Muscle layer of colon (tissue), 2 donors: ENCODE measurements around the gene APOA4.

Experiments
- H3K27ac ChIP-seq: one replicate; pipeline ENCODE4 v1.7.0; 2013; ENCODE audit warnings: low read depth, mild to moderate bottlenecking, low read length, moderate library complexity
- H3K27me3 ChIP-seq, 2 donors: one replicate each; pipeline ENCODE4 v1.7.0; 2013; ENCODE audit warnings: low read length in 2 of 2, mild to moderate bottlenecking in 2 of 2; ENCODE audit not compliant: insufficient read depth in 2 of 2, control insufficient read depth in 1 of 2
- H3K36me3 ChIP-seq: one replicate; pipeline ENCODE4 v1.7.0; 2013; ENCODE audit warnings: mild to moderate bottlenecking, low read length; ENCODE audit not compliant: insufficient read depth
- H3K4me1 ChIP-seq: one replicate; pipeline ENCODE4 v1.7.0; 2013; ENCODE audit warnings: mild to moderate bottlenecking, low read length; ENCODE audit not compliant: insufficient read depth
- H3K4me3 ChIP-seq, 2 donors: one replicate each; pipeline ENCODE4 v1.7.0; 2013; ENCODE audit warnings: low read length in 2 of 2, low read depth in 1 of 2, mild to moderate bottlenecking in 1 of 2, moderate library complexity in 1 of 2
- H3K9ac ChIP-seq: one replicate; pipeline ENCODE4 v1.7.0; 2013; ENCODE audit warnings: low read length
- H3K9me3 ChIP-seq: one replicate; pipeline ENCODE4 v1.7.0; 2013; ENCODE audit warnings: mild to moderate bottlenecking, low read length
- donor health status: abdominal sarcoma.
- donor health status: Adenocarcinoma of cecum.

APOA4 gene

GRCh38 chr11:116792869-116793771 lies 30.0 kb downstream of the APOA4 start:
- no peaks in the 10 kb centered on the region for H3K9me3 ChIP-seq
- no peak overlapping the region for H3K4me3 ChIP-seq
- no peaks in the 10 kb centered on the region for H3K36me3 ChIP-seq
- no peak overlapping the region for H3K9ac ChIP-seq
- no peak overlapping the region for H3K27ac ChIP-seq
- H3K4me1 ChIP-seq = peaks cover 7% of the 10 kb centered on the region
- H3K27me3 ChIP-seq = no peaks in the 10 kb centered on the region

GRCh38 chr11:116792144-116792868 lies 30.8 kb downstream of the APOA4 start:
- no peak overlapping the region for H3K9ac ChIP-seq
- H3K9me3 ChIP-seq = no peaks in the 10 kb centered on the region
- H3K27ac ChIP-seq = no peak overlapping the region
- H3K4me3 ChIP-seq = no peak overlapping the region
- peaks cover 8% of the 10 kb centered on the region for H3K4me1 ChIP-seq
- no peaks in the 10 kb centered on the region for H3K27me3 ChIP-seq
- no peaks in the 10 kb centered on the region for H3K36me3 ChIP-seq

GRCh38 chr11:116791813-116792143 lies 31.3 kb downstream of the APOA4 start, which contains the start of gene APOA5:
Gene APOA5, minus strand, starts transcription at chr11:116791879. Its CDS starts 19 bp downstream, at chr11:116791860.
- no peaks in the 10 kb centered on the region for H3K36me3 ChIP-seq
- H3K4me1 ChIP-seq = peaks cover 14% of the 10 kb centered on the region
- no peak within 1 kb of the TSS for H3K9ac ChIP-seq
- no peaks in the 10 kb centered on the region for H3K27me3 ChIP-seq
- H3K9me3 ChIP-seq = no peaks in the 10 kb centered on the region
- H3K4me3 ChIP-seq = peak within 1 kb of the TSS in 1 of 2 donors; percentile 22
- H3K27ac ChIP-seq = no peak within 1 kb of the TSS

DNA sequence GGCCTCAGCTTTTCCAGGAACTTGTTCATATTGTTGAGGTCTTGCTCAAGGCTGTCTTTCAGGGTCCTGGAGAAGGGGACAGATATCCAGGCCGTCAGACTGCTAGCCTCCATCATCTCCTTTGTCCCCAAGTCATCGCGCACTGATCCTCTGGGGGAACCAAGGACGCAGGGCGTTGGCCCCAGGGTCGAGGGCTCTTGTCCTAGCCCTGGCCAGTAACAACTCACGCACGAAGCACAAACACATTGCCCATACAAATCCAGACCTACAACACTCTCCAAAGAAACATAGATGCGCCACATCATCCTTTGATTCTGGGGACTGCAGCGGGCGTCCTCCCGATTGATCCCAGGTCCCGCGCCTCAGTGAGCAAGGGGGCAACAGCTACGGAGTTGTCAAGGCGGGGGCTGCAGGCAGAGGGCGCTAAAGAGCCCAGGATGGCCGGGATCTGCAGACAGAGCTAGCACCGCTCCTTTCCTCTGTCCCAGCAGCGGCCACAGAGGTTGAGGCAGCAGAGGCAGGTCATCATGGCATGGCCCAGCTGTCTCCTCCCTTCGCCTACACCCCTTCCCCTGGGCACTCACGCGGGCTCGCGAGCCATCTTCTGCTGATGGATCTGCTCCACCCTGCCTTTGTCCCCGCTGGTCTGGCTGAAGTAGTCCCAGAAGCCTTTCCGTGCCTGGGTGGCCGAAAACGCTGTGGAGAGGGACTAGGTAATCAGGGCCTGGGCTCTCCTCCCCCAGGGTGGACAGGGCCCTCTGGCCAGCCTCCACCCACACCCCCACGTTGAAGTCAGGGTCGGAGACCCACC lies 31.9 kb downstream of the APOA4 start:
- Histone ChIP-seq H3K27ac (no peak overlapping the region), H3K36me3 (peaks cover 3% of the 10 kb centered on the region), H3K27me3 (no peaks in the 10 kb centered on the region), H3K4me1 (peaks cover 19% of the 10 kb centered on the region), H3K4me3 (peak overlapping the region in 1 of 2 donors; percentile 22), H3K9ac (no peak overlapping the region), H3K9me3 (no peaks in the 10 kb centered on the region)

GRCh38 chr11:116790167-116791001 lies 32.7 kb downstream of the APOA4 start:
- Histone ChIP-seq H3K4me1 (peaks cover 20% of the 10 kb centered on the region), H3K36me3 (peaks cover 11% of the 10 kb centered on the region), H3K4me3 (no peak overlapping the region), H3K27ac (no peak overlapping the region), H3K27me3 (no peaks in the 10 kb centered on the region), H3K9ac (no peak overlapping the region), H3K9me3 (no peaks in the 10 kb centered on the region)

- Histone ChIP-seq H3K4me3 (no peak overlapping the region), H3K9ac (no peak overlapping the region), H3K4me1 (peaks cover 20% of the 10 kb centered on the region), H3K27me3 (no peaks in the 10 kb centered on the region), H3K27ac (no peak overlapping the region), H3K9me3 (no peaks in the 10 kb centered on the region), H3K36me3 (peaks cover 25% of the 10 kb centered on the region)
Observed at GRCh38 chr11:116788975-116789374, 34.1 kb downstream of the APOA4 start.

GRCh38 chr11:116788534-116788933 lies 34.6 kb downstream of the APOA4 start:
- H3K9me3 ChIP-seq = no peaks in the 10 kb centered on the region
- peak overlapping the region; percentile 73 to 82 for H3K4me3 ChIP-seq
- H3K36me3 ChIP-seq = peaks cover 29% of the 10 kb centered on the region
- H3K27ac ChIP-seq = peak overlapping the region; percentile 78
- H3K4me1 ChIP-seq = peaks cover 20% of the 10 kb centered on the region
- H3K9ac ChIP-seq = peak overlapping the region; percentile 34
- no peaks in the 10 kb centered on the region for H3K27me3 ChIP-seq

- Histone ChIP-seq H3K9me3 (no peaks in the 10 kb centered on the region), H3K27ac (peak within 1 kb of the TSS; percentile 78), H3K36me3 (peaks cover 35% of the 10 kb centered on the region)
Observed at GRCh38 chr11:116787786-116788486, 35.2 kb downstream of the APOA4 start, which contains the start of gene ZPR1. Gene ZPR1, minus strand, starts transcription at chr11:116788023. Its CDS starts 33 bp downstream, at chr11:116787990.

GRCh38 chr11:116787436-116787785 lies 35.7 kb downstream of the APOA4 start:
- Histone ChIP-seq H3K4me1 (peaks cover 20% of the 10 kb centered on the region), H3K9me3 (no peaks in the 10 kb centered on the region), H3K27ac (peak overlapping the region; percentile 78)

More at GRCh38 chr11:116787786-116788486, 35.2 kb downstream of the APOA4 start, which contains the start of gene ZPR1:
- peak within 1 kb of the TSS; percentile 34 for H3K9ac ChIP-seq
- H3K4me1 ChIP-seq = peaks cover 20% of the 10 kb centered on the region
- H3K27me3 ChIP-seq = no peaks in the 10 kb centered on the region
- H3K4me3 ChIP-seq = peak within 1 kb of the TSS; percentile 73 to 82

DNA sequence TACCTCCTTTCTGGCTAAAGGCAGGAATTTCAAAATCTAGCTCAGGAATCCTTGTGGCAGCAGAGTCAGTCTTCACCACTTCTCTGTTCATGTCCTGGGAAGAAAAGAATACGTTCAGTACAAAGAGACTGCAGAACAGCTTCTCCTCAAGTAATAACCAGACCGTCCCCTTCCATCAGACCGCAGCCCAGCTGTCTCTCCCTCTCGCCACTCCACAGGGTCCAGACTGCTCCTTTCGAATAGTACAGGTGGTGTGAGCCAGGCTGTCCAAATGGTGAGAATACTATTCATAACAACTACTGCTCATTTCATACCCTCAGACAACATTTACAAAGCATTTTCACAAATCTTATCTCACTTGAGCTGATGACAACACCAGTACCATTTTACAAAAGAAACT lies 36.1 kb downstream of the APOA4 start:
- H3K9ac ChIP-seq = peak overlapping the region; percentile 34
- peaks cover 20% of the 10 kb centered on the region for H3K4me1 ChIP-seq
- peak overlapping the region; percentile 73 to 82 for H3K4me3 ChIP-seq
- no peaks in the 10 kb centered on the region for H3K9me3 ChIP-seq
- peaks cover 43% of the 10 kb centered on the region for H3K36me3 ChIP-seq
- H3K27ac ChIP-seq = peak overlapping the region; percentile 78
- no peaks in the 10 kb centered on the region for H3K27me3 ChIP-seq

More at GRCh38 chr11:116787436-116787785, 35.7 kb downstream of the APOA4 start:
- Histone ChIP-seq H3K4me3 (peak overlapping the region; percentile 73 to 82), H3K9ac (peak overlapping the region; percentile 34), H3K36me3 (peaks cover 40% of the 10 kb centered on the region), H3K27me3 (no peaks in the 10 kb centered on the region)
